Measurements from ENCODE around the gene TPST1.

Gene TPST1

GRCh38 chr7:66193146-66193725, 11.9 kb upstream of the TPST1 start:
- H3K27me3 Mint-ChIP-seq (ENCODE audit: low read depth, poor library complexity) = peaks cover 25% of the 10 kb centered on the region
- peaks cover 2% of the 10 kb centered on the region for H3K4me1 Mint-ChIP-seq
- peaks cover 3% of the 10 kb centered on the region for H3K9me3 Mint-ChIP-seq
- no peak for DNase-seq
- no peak overlapping the region for H3K27ac Mint-ChIP-seq
- no peak for TF ChIP-seq CTCF (IDR thresholded peaks at IDR 0.05)
- H3K4me3 Mint-ChIP-seq = no peak overlapping the region
- H3K36me3 Mint-ChIP-seq (ENCODE audit: low read depth) = no peaks in the 10 kb centered on the region

- H3K9me3 Mint-ChIP-seq = no peaks in the 10 kb centered on the region
- H3K36me3 Mint-ChIP-seq (ENCODE audit: low read depth) = no peaks in the 10 kb centered on the region
- no peak overlapping the region for H3K4me3 Mint-ChIP-seq
- H3K27me3 Mint-ChIP-seq (ENCODE audit: low read depth, poor library complexity) = peaks cover 38% of the 10 kb centered on the region
- no peak overlapping the region for H3K27ac Mint-ChIP-seq
- DNase-seq = no peak
- TF ChIP-seq CTCF (IDR thresholded peaks at IDR 0.05) = no peak
- peaks cover 11% of the 10 kb centered on the region for H3K4me1 Mint-ChIP-seq
These were observed 6.7 kb upstream of the TPST1 start for GRCh38 chr7:66198469-66198868.

- Mint-ChIP-seq H3K4me1 (peaks cover 11% of the 10 kb centered on the region), H3K27ac (no peak overlapping the region), H3K27me3 (ENCODE audit: low read depth, poor library complexity) (peaks cover 38% of the 10 kb centered on the region), H3K36me3 (ENCODE audit: low read depth) (no peaks in the 10 kb centered on the region), H3K4me3 (no peak overlapping the region), H3K9me3 (no peaks in the 10 kb centered on the region)
- no peak for TF ChIP-seq CTCF (IDR thresholded peaks at IDR 0.05)
- DNase-seq = no peak
These were observed 6.2 kb upstream of the TPST1 start for GRCh38 chr7:66198956-66199355.

- H3K27ac Mint-ChIP-seq = no peak overlapping the region
- H3K4me1 Mint-ChIP-seq = peaks cover 34% of the 10 kb centered on the region
- H3K4me3 Mint-ChIP-seq = no peak overlapping the region
- peaks cover 23% of the 10 kb centered on the region for H3K27me3 Mint-ChIP-seq (ENCODE audit: low read depth, poor library complexity)
- no peaks in the 10 kb centered on the region for H3K9me3 Mint-ChIP-seq
- no peak for TF ChIP-seq CTCF (IDR thresholded peaks at IDR 0.05)
- no peaks in the 10 kb centered on the region for H3K36me3 Mint-ChIP-seq (ENCODE audit: low read depth)
- DNase-seq = no peak
These were observed 2.7 kb upstream of the TPST1 start for GRCh38 chr7:66202441-66202840.

GRCh38 chr7:66205741-66206090, 582 bp downstream of the TPST1 start:
- peaks cover 19% of the 10 kb centered on the region for H3K27me3 Mint-ChIP-seq (ENCODE audit: low read depth, poor library complexity)
- H3K4me3 Mint-ChIP-seq = peak overlapping the region; percentile 92
- H3K4me1 Mint-ChIP-seq = peaks cover 29% of the 10 kb centered on the region
- H3K9me3 Mint-ChIP-seq = no peaks in the 10 kb centered on the region
- peak overlapping the region; percentile 24 for H3K27ac Mint-ChIP-seq
- H3K36me3 Mint-ChIP-seq (ENCODE audit: low read depth) = peaks cover 20% of the 10 kb centered on the region
- no peak for TF ChIP-seq CTCF (IDR thresholded peaks at IDR 0.05)
- DNase-seq = no peak

GRCh38 chr7:66206119-66206933, 1.2 kb downstream of the TPST1 start:
- Mint-ChIP-seq H3K36me3 (ENCODE audit: low read depth) (peaks cover 20% of the 10 kb centered on the region), H3K4me3 (peak overlapping the region; percentile 92), H3K4me1 (peaks cover 29% of the 10 kb centered on the region), H3K9me3 (no peaks in the 10 kb centered on the region), H3K27ac (peak overlapping the region; percentile 24), H3K27me3 (ENCODE audit: low read depth, poor library complexity) (peaks cover 19% of the 10 kb centered on the region)
- no peak for DNase-seq
- TF ChIP-seq CTCF (IDR thresholded peaks at IDR 0.05) = no peak

Measured in nephron progenitor cell (in vitro differentiated cells).